Placental pericyte (primary cell): ENCODE data around the gene ELMO1. TPM values are rescaled to one million over a fixed set of nuclear protein-coding genes. Genes with fewer than 3 reads are reported as not detected.

ENCODE experiments used
- small RNA-seq: library from RNA; depleted of rRNA; stranded (forward); fragments of <200 nt; gene quantifications from one replicate; pipeline ENCODE3, GENCODE V24; 2012; ENCODE audit warnings: low replicate concordance
- total RNA-seq: library from RNA; depleted of rRNA; stranded (reverse); fragments of >200 nt; gene quantifications from 2 replicates; pipeline ENCODE4 v1.2.3, GENCODE V29; 2012

Gene ELMO1, protein sequence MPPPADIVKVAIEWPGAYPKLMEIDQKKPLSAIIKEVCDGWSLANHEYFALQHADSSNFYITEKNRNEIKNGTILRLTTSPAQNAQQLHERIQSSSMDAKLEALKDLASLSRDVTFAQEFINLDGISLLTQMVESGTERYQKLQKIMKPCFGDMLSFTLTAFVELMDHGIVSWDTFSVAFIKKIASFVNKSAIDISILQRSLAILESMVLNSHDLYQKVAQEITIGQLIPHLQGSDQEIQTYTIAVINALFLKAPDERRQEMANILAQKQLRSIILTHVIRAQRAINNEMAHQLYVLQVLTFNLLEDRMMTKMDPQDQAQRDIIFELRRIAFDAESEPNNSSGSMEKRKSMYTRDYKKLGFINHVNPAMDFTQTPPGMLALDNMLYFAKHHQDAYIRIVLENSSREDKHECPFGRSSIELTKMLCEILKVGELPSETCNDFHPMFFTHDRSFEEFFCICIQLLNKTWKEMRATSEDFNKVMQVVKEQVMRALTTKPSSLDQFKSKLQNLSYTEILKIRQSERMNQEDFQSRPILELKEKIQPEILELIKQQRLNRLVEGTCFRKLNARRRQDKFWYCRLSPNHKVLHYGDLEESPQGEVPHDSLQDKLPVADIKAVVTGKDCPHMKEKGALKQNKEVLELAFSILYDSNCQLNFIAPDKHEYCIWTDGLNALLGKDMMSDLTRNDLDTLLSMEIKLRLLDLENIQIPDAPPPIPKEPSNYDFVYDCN
- 0.22 TPM in 1 of 2 replicates, not detected in the other for total RNA-seq

GRCh38 chr7:37448636-37449361 lies at the start of gene ELMO1:
Gene ELMO1, minus strand, starts transcription at chr7:37448864. Its CDS starts 106,174 bp downstream, at chr7:37342690.

Small RNA genes lying within 50 kb of the gene (small RNA-seq; reads per million reads assigned to genes)
- gene MIR1200 (not detected), gene RF00019 (not detected), gene RF00432 (not detected), gene RNU6-565P (not detected)

Other genes starting within 250 kb of the ELMO1 start
- 0.29 TPM in 1 of 2 replicates, not detected in the other for gene GPR141, start 234.9 kb upstream of the ELMO1 start, total RNA-seq